NT2/D1 (cell line): Measurements from ENCODE around the gene PRDM15.

Experiments used
- SUZ12 ChIP-seq: IDR thresholded peaks from 2 replicates; pipeline ENCODE4 v1.6.1; 2011; ENCODE audit not compliant: insufficient read length, insufficient read depth; ENCODE audit errors: extremely low read depth
- YY1 ChIP-seq: IDR thresholded peaks from 2 replicates; pipeline ENCODE4 v1.6.1; 2011; ENCODE audit not compliant: insufficient read length, insufficient read depth
- ZNF274 ChIP-seq: IDR thresholded peaks from 2 replicates; pipeline ENCODE4 v1.6.1; 2011; ENCODE audit warnings: mild to moderate bottlenecking, low read depth, low read length

DNA sequence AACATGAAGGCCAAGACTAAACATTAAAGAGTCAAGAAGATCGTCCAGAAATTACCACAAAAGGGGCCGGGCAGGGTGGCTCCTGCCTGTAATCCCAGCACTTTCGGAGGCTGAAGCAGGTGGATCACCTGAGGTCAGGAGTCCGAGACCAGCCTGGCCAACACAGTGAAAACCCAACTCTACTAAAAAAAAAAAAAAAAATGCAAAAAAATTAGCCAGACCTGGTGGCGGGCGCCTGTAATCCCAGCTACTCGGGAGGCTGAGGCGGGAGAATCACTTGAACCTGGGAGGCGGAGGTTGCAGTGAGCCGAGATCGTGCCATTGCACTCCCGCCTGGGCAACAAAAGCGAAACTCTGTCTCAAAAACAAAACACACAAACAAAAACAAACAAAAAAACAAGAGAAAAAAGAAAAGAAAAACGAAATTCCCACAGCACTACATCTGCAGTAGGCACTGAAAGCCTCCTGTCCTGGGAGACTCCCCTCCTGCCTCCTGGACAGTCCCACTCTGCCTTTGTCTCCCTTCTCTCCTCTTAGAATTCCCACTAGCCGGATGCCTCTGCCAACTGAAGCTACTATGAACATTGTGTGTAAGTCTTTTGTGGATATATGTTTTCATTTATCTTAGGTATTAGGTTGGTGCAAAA lies 94.6 kb downstream of the PRDM15 start:
- TF ChIP-seq SUZ12: no peak
- TF ChIP-seq YY1: no peak
- no peak for TF ChIP-seq ZNF274
